ENCODE data around the gene PARP1.
"Not testable (repeated sequence)": the region's sequence is repeated elsewhere in the genome, so short reads cannot be mapped to it uniquely, and the experiment has no call there.

The PARP1 gene

DNA sequence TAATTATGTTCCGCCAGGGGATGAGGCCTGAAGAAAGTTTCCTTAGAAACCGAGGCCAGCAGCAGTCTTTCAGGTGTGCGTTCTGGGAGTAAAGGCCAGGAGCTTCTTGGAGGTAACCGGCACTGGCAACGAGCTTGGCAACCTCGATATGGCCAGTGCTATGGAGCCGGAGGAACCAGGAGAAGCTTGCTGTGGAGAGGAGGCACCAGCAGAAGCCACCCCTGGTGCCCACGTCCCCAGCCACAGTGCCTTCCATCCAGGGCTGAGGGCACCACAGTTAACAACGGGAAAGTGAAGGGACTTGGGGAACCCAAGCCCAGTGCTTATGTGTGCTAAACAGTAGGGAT is 57.4 kb downstream of the PARP1 start:
- no peak for DNase-seq (ENCODE audit: low read depth)

DNA sequence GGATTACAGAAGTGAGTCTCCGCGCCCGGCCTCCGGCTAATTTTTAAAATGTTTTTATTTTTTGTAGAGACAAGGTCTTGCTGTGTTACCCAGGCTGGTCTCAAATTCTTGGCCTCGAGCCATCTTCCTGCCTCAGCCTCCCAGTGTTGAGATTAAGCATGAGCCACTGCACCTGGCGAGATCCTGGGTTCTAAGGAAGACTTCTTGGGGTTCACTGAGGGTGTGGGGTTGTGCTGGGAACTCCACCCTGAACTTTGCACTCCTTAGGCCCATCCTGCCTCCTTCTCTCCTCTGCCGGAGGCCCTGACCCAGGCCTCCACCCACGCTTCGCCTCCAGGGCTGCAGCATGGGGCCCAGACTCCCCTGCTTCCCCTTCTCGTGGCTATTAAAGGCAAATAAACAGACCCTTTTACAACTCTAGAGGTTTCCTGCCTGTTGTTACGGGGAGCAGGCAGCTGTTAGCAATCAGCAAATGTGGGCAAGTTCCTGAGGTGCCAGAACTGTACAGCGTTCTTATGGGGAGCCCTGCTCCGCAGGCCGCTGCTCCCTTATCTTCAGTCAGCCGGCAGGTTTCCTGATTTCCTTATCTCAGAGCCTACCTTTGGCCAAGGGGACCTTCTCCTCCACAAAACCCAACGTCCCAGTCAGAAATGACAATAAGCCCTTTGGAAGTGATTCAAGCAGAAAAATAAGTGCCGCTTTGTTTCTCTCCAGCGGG is 57.9 kb downstream of the PARP1 start:
- no peak for DNase-seq (ENCODE audit: low read depth)

DNA sequence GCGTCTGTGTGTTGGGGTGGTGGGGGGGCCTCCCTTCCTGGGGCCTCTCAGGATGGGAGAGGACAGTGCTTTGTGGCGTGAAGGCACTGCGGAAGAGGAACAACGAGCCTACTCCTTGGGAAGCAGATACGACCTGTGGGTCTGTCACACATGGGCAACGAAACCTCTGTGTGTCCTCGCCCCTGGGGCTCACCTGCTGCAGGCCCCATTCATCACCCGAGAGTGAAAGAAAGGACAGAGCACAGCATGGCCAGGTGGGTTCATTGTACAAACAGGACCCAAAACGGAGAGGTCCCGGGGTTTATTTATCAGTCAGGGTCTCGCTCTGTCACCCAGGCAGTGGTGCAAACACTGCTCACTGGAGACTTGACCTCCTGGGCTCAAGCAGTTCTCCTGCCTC is 58.8 kb downstream of the PARP1 start:
- DNase-seq (ENCODE audit: low read depth), result no peak

DNA sequence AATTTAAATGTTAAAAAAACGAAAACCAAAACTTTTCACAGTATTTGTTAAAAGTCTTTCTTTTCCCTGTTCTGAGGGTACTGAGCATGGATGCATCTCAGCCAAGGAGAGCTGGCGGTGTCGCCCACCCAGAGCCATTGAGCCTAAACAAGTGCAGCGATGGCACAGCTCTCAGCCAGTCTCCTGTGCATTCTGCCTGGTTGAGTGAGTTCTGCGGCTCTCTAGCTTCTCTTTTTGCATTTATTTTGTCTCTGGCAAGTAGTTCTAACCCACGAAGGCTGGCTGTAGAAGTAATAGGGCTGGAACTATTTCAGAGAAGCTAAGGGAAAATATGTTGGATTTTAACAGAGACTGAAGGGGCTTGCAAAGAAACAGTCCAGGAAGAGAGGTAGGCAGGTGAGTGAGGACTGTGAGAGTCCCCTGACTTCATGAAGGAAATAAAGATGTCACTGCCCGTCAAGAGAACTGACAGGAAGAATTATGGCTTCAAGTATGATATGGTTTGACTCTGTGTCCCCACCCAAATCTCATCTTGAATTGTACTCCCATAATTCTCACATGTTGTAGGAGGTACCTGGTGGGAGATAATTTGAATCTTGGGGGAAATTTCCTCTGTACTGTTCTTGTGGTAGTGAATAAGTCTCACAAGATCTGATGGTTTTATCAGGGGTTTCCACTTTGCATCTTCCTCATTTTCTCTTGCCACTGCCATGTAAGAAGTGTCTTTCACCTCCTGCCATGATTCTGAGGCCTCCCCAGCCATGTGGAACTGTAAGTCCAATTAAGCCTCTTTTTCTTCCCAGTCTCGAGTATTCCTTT is 63.2 kb downstream of the PARP1 start:
- DNase-seq (ENCODE audit: low read depth), result no peak

- DNase-seq (ENCODE audit: low read depth), result no peak
Observed at GRCh38 chr1:226342656-226343055, 65.2 kb downstream of the PARP1 start.

DNA sequence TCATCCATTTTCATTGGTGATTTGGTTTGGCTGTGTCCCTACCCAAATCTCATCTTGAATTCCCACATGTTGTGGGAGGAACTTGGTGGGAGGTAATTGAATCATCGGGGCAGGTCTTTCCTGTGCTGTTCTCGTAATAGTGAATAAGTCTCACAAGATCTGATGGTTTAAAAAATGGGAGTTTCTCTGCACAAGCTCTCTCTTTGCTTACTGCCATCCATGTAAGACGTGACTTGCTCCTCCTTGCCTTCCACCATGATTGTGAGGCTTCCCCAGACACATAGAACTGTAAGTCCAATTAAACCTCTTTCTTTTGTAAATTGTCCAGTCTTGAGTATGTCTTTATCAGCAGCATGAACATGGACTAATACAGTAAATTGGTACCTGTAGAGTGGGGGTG is 67.8 kb downstream of the PARP1 start:
- not testable (repeated sequence) for DNase-seq (ENCODE audit: low read depth)

GRCh38 chr1:226337276-226337875 is 70.5 kb downstream of the PARP1 start:
- DNase-seq (ENCODE audit: low read depth), result no peak

DNA sequence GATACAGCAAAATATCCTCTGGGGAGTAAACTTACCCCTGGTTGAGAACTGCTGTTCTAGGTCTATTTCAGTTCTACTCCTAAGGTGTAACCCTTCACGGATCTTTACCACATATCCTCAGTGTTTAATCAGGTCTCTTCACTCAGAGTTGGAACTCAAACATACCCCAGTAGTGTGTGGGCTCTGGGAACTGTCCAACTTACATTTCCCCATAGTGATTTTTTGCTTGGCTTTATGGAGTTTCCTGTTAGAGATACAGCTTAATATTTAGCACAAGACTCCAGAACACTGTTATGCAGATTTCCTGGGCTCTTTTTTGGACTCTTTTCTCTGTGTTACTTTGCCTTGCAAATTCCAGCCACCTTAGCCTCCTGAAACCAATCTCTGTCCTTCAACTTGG is 72.2 kb downstream of the PARP1 start:
- DNase-seq (ENCODE audit: low read depth), result no peak

- DNase-seq (ENCODE audit: low read depth), result no peak
Observed at GRCh38 chr1:226332947-226333346, 74.9 kb downstream of the PARP1 start.

GRCh38 chr1:226329237-226329636 is 78.7 kb downstream of the PARP1 start:
- no peak for DNase-seq (ENCODE audit: low read depth)

- DNase-seq (ENCODE audit: low read depth), result no peak
Observed at GRCh38 chr1:226327761-226328162, 80.1 kb downstream of the PARP1 start.

- DNase-seq (ENCODE audit: low read depth), result no peak
Observed at GRCh38 chr1:226325178-226325577, 82.7 kb downstream of the PARP1 start.

DNA sequence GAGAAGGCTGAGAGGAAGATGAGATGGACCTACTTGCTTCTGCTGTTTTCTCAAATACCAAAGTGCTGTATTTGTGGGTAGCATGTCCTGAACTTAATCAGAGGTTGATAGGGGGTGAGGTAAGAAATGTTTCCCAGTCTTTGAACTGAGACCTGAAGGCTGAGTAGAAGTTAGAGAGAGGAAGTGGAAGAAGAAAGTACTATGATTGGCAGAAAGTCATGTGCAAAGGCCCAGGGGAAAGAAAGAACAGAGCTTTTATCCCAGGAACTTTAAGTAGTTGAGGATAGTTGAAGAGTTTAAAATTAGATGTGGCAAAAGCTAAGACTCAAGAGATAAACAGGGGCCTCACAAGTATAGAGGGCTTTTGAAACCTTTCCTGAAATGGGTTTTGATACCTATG is 83.4 kb downstream of the PARP1 start:
- DNase-seq (ENCODE audit: low read depth), result no peak

GRCh38 chr1:226322986-226323385 is 84.9 kb downstream of the PARP1 start:
- DNase-seq (ENCODE audit: low read depth), result no peak

DNA sequence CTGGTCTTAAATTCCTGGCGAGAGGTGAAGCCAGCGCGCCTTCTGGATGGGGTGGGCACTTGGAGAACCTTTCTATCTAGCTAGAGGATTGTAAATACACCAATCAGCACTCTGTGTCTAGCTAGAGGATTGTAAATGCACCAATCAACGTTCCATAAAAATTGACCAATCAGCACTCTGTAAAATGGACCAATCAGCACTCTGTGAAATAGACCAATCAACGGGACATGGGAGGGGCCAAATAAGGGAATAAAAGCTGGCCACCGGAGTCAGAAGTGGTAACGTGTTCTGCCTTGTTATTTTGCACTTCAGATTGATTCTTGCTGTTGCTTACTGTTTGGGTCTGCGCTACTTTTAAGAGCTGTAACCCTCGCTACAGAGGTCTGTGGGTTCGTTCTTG is 87.0 kb downstream of the PARP1 start:
- DNase-seq (ENCODE audit: low read depth), result no peak

- DNase-seq (ENCODE audit: low read depth), result no peak
Observed at GRCh38 chr1:226318471-226318870, 89.4 kb downstream of the PARP1 start.

GRCh38 chr1:226314055-226314454 is 93.8 kb downstream of the PARP1 start:
- DNase-seq (ENCODE audit: low read depth), result no peak

DNA sequence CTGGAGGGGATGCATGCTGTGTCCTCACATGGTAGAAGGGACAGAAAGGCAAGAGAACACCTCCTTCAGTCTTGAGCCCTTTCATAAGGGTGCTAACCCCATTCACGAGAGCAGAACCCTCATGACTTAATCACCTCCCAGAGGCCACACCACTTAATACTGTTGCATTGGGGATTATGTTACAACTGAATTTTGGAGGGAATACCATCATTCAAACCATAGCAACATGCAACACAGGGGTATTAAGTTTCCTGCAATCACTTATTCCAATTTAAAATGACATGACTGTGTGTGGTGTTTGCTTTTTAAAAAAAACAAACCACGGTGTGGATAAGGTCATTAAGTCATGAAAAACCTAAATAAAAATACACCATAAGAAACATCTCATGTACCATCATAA is 95.8 kb downstream of the PARP1 start:
- DNase-seq (ENCODE audit: low read depth), result no peak

- no peak for DNase-seq (ENCODE audit: low read depth)
Observed at GRCh38 chr1:226311376-226311775, 96.5 kb downstream of the PARP1 start.

All from stimulated activated CD8-positive, alpha-beta memory T cell treated with anti-CD3 and anti-CD28 coated beads, Interleukin-12 subunit alpha, Interleukin-12 subunit beta, amount 100 ng/mL, for 4 hours (primary cell).